WTC11 (cell line): ENCODE measurements around the gene TLCD1.

ENCODE experiments used
- IRF2 ChIP-seq: sonication (generic); formaldehyde crosslinking; IDR thresholded peaks from 2 replicates; pipeline ENCODE4 v1.8.0; 2022; ENCODE audit warnings: low read depth, missing genetic modification reagents, borderline replicate concordance
- TF ChIP-seq, protein P1 (sequence below): sonication (generic); formaldehyde crosslinking; IDR thresholded peaks from 2 replicates; pipeline ENCODE4 v1.8.1; 2023; ENCODE audit warnings: mild to moderate bottlenecking, missing genetic modification reagents, moderate library complexity
- TF ChIP-seq, protein P2 (sequence below): fragments of 200-600 bp; IDR thresholded peaks from 2 replicates; pipeline ENCODE4 v1.8.0; 2022; ENCODE audit warnings: antibody characterized with exemption
- TF ChIP-seq, protein P3 (sequence below): sonication (generic); formaldehyde crosslinking; IDR thresholded peaks from 2 replicates; pipeline ENCODE4 v1.8.0; 2022; ENCODE audit warnings: mild to moderate bottlenecking, missing genetic modification reagents

- TF ChIP-seq, protein P1, sequence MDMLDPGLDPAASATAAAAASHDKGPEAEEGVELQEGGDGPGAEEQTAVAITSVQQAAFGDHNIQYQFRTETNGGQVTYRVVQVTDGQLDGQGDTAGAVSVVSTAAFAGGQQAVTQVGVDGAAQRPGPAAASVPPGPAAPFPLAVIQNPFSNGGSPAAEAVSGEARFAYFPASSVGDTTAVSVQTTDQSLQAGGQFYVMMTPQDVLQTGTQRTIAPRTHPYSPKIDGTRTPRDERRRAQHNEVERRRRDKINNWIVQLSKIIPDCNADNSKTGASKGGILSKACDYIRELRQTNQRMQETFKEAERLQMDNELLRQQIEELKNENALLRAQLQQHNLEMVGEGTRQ (CRISPR knock-in tag) = no peak
- TF ChIP-seq, protein P2, sequence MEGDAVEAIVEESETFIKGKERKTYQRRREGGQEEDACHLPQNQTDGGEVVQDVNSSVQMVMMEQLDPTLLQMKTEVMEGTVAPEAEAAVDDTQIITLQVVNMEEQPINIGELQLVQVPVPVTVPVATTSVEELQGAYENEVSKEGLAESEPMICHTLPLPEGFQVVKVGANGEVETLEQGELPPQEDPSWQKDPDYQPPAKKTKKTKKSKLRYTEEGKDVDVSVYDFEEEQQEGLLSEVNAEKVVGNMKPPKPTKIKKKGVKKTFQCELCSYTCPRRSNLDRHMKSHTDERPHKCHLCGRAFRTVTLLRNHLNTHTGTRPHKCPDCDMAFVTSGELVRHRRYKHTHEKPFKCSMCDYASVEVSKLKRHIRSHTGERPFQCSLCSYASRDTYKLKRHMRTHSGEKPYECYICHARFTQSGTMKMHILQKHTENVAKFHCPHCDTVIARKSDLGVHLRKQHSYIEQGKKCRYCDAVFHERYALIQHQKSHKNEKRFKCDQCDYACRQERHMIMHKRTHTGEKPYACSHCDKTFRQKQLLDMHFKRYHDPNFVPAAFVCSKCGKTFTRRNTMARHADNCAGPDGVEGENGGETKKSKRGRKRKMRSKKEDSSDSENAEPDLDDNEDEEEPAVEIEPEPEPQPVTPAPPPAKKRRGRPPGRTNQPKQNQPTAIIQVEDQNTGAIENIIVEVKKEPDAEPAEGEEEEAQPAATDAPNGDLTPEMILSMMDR = no peak
- TF ChIP-seq IRF2 (CRISPR knock-in tag) = no peak
- TF ChIP-seq, protein P3, sequence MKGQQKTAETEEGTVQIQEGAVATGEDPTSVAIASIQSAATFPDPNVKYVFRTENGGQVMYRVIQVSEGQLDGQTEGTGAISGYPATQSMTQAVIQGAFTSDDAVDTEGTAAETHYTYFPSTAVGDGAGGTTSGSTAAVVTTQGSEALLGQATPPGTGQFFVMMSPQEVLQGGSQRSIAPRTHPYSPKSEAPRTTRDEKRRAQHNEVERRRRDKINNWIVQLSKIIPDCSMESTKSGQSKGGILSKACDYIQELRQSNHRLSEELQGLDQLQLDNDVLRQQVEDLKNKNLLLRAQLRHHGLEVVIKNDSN = peak; percentile 17; the same call in 1 of the 2 replicates
These were observed 18.3 kb upstream of the TLCD1 start for GRCh38 chr17:28744104-28744971.
